SJSA1 (cell line): ENCODE measurements around the gene PAOX. TPM values are rescaled to one million over a fixed set of nuclear protein-coding genes. Genes with fewer than 3 reads are reported as not detected.

Experiments
- DNase-seq, 2 experiments: peaks; one replicate each; pipeline ENCODE4 v3.0.0-alpha.2; 2015 to 2020; ENCODE audit warnings: low spot score in 2 of 2, low read depth in 1 of 2
- H3K27ac ChIP-seq: fragments of 250-450 bp; sonication (Bioruptor Pico); 2 replicates; pipeline ENCODE4 v1.5.1; 2020; ENCODE audit warnings: mild to moderate bottlenecking, moderate library complexity
- H3K27me3 ChIP-seq: fragments of 250-450 bp; sonication (Bioruptor Pico); replicated peaks from 2 replicates; pipeline ENCODE4 v1.5.1; 2020; ENCODE audit warnings: mild to moderate bottlenecking, moderate library complexity
- H3K36me3 ChIP-seq: fragments of 250-450 bp; sonication (Bioruptor Pico); 2 replicates; pipeline ENCODE4 v1.5.1; 2020; ENCODE audit warnings: mild to moderate bottlenecking
- H3K4me1 ChIP-seq: fragments of 250-450 bp; sonication (Bioruptor Pico); replicated peaks from 2 replicates; pipeline ENCODE4 v1.6.1; 2021; ENCODE audit warnings: mild to moderate bottlenecking
- H3K4me3 ChIP-seq: fragments of 250-450 bp; sonication (Bioruptor Pico); 2 replicates; pipeline ENCODE4 v1.5.1; 2020; ENCODE audit warnings: mild to moderate bottlenecking
- H3K9me3 ChIP-seq: fragments of 250-450 bp; sonication (Bioruptor Pico); replicated peaks from 2 replicates; pipeline ENCODE4 v1.5.1; 2020; ENCODE audit warnings: mild to moderate bottlenecking
- total RNA-seq: library from RNA; depleted of rRNA; stranded (reverse); fragments of >200 nt; shearing (Covaris generic); gene quantifications from 2 replicates; pipeline ENCODE4 v1.2.3, GENCODE V29; 2014

Gene PAOX
- total RNA-seq, 1 experiment from 2014 or later = 8.7 TPM

- Histone ChIP-seq H3K4me3 (no peak overlapping the region), H3K4me1 (0 out of 2 replicates have a peak, but pooled peaks cover 4% of the 10 kb centered on the region), H3K27ac (no peak overlapping the region), H3K9me3 (peaks cover 6% of the 10 kb centered on the region; the same call in 1 of the 2 replicates), H3K27me3 (peaks cover 56% of the 10 kb centered on the region), H3K36me3 (no peaks in the 10 kb centered on the region)
- DNase-seq = no peak
Measured at GRCh38 chr10:133341983-133342382, 37.1 kb upstream of the PAOX start.

- 0 out of 2 replicates have a peak, but pooled peaks cover 4% of the 10 kb centered on the region for H3K4me1 ChIP-seq
- H3K4me3 ChIP-seq = no peak overlapping the region
- no peaks in the 10 kb centered on the region for H3K36me3 ChIP-seq
- peaks cover 48% of the 10 kb centered on the region for H3K27me3 ChIP-seq
- no peak for DNase-seq
- peaks cover 6% of the 10 kb centered on the region; the same call in 1 of the 2 replicates for H3K9me3 ChIP-seq
- H3K27ac ChIP-seq = no peak overlapping the region
Measured at GRCh38 chr10:133342942-133343341, 36.1 kb upstream of the PAOX start.

DNA sequence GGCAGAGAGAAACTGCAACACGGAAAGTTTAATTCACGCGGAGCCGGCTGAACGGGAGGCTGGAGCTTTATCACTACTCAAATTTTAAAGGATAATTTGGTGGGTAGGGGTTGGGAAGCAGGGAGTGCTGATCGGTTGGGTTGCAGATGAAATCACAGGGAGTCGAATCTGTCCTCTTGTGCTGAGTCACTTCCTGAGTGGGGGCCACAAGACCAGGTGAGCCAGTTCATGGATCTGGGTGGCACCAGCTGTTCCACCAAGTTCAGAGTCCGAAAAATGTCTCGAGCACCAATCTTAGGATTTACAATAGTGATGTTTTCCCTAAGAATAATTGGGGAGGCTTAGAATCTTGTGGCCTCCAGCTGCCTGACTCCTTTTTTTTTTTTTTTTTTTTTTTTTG, 35.5 kb upstream of the PAOX start:
- DNase-seq = no peak
- Histone ChIP-seq H3K36me3 (no peaks in the 10 kb centered on the region), H3K27ac (no peak overlapping the region), H3K4me3 (no peak overlapping the region), H3K27me3 (peaks cover 48% of the 10 kb centered on the region), H3K4me1 (0 out of 2 replicates have a peak, but pooled peaks cover 4% of the 10 kb centered on the region), H3K9me3 (peaks cover 3% of the 10 kb centered on the region; the same call in 1 of the 2 replicates)

- H3K27me3 ChIP-seq = peaks cover 48% of the 10 kb centered on the region
- H3K4me3 ChIP-seq = no peak overlapping the region
- no peak overlapping the region for H3K27ac ChIP-seq
- H3K9me3 ChIP-seq = peaks cover 3% of the 10 kb centered on the region; the same call in 1 of the 2 replicates
- no peaks in the 10 kb centered on the region for H3K36me3 ChIP-seq
- 0 out of 2 replicates have a peak, but pooled peaks cover 4% of the 10 kb centered on the region for H3K4me1 ChIP-seq
- no peak for DNase-seq
Measured at GRCh38 chr10:133344236-133344635, 34.8 kb upstream of the PAOX start.

GRCh38 chr10:133346413-133346812, 32.6 kb upstream of the PAOX start:
- DNase-seq = no peak
- no peak overlapping the region for H3K4me3 ChIP-seq
- no peaks in the 10 kb centered on the region for H3K36me3 ChIP-seq
- H3K27ac ChIP-seq = no peak overlapping the region
- peaks cover 34% of the 10 kb centered on the region for H3K27me3 ChIP-seq
- no peaks in the 10 kb centered on the region for H3K9me3 ChIP-seq
- no peaks in the 10 kb centered on the region for H3K4me1 ChIP-seq

- H3K4me3 ChIP-seq = no peak overlapping the region
- H3K27me3 ChIP-seq = peaks cover 21% of the 10 kb centered on the region; the same call in 1 of the 2 replicates
- no peak for DNase-seq
- no peaks in the 10 kb centered on the region for H3K9me3 ChIP-seq
- no peak overlapping the region for H3K27ac ChIP-seq
- H3K4me1 ChIP-seq = no peaks in the 10 kb centered on the region
- H3K36me3 ChIP-seq = no peaks in the 10 kb centered on the region
Measured at GRCh38 chr10:133347710-133348517, 31.1 kb upstream of the PAOX start.

DNA sequence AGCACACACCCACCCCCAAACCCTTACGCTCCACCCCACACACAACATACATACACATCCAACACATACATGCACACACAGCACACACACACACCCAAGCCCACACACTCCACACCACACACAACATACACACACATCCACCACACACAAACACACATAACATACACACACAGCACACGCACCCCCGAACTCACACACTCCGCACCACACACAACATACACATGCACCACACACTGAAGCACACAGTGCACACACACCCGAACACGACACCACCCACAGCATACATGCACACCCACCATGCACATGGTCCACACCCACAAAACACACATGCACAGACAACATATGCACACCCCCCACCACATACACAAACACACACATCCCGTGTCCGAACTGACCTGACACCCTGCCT, 29.9 kb upstream of the PAOX start:
- H3K4me3 ChIP-seq = no peak overlapping the region
- no peak overlapping the region for H3K27ac ChIP-seq
- H3K27me3 ChIP-seq = peaks cover 17% of the 10 kb centered on the region; the same call in 1 of the 2 replicates
- no peak for DNase-seq
- H3K9me3 ChIP-seq = no peaks in the 10 kb centered on the region
- H3K36me3 ChIP-seq = no peaks in the 10 kb centered on the region
- no peaks in the 10 kb centered on the region for H3K4me1 ChIP-seq

- Histone ChIP-seq H3K27me3 (peaks cover 17% of the 10 kb centered on the region; the same call in 1 of the 2 replicates), H3K9me3 (no peaks in the 10 kb centered on the region), H3K4me3 (no peak overlapping the region), H3K36me3 (no peaks in the 10 kb centered on the region), H3K4me1 (no peaks in the 10 kb centered on the region), H3K27ac (no peak overlapping the region)
- no peak for DNase-seq
Measured at GRCh38 chr10:133349577-133350011, 29.5 kb upstream of the PAOX start.

GRCh38 chr10:133350283-133350949, 28.6 kb upstream of the PAOX start:
- Histone ChIP-seq H3K27ac (no peak overlapping the region), H3K36me3 (no peaks in the 10 kb centered on the region), H3K4me1 (no peaks in the 10 kb centered on the region), H3K27me3 (peaks cover 17% of the 10 kb centered on the region; the same call in 1 of the 2 replicates), H3K9me3 (no peaks in the 10 kb centered on the region), H3K4me3 (no peak overlapping the region)
- no peak for DNase-seq

GRCh38 chr10:133350950-133351329, 28.1 kb upstream of the PAOX start:
- Histone ChIP-seq H3K36me3 (no peaks in the 10 kb centered on the region), H3K27me3 (peaks cover 12% of the 10 kb centered on the region; the same call in 1 of the 2 replicates), H3K4me3 (no peak overlapping the region), H3K27ac (no peak overlapping the region), H3K9me3 (no peaks in the 10 kb centered on the region), H3K4me1 (no peaks in the 10 kb centered on the region)
- DNase-seq = no peak

DNA sequence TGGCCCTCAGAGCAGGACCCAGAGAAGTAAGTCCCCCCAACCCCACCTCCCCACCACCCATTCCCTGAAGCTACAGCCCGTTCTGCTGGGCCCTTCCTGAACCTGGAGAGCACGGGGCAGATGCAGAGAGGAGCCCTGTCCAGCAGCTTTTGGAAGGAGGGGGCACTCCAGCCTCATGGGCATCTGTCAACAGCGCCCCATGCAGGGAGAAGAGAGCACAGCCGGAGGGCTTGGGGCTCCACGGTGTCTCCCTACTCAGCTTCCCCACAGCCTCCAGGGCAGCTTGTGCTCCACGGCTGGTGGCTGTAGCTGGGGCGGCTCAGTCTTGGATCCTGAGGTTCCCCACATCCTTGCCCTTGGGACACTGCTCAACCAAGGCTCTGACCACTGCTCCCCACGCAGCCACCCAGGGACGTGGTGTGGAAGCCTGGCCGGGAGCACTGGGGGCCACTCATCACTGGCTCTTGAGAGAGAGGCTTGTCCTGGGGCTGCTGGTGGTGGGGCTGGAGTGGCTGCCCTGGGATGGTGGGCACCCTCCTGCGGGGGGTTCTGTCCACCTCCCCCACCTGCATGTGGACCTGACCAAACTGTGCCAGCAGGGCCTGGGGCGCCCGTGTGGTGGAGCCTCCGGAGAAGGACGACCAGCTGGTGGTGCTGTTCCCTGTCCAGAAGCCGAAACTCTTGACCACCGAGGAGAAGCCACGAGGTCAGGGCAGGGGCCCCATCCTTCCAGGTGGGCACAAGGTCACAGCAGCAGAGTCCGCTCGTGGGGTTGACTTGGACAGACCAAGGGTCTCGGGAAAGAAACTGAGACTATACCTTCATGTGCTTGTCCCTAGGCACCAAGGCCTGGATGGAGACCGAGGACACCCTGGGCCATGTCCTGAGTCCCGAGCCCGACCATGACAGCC, 27.4 kb upstream of the PAOX start:
- H3K4me3 ChIP-seq = no peak overlapping the region
- H3K9me3 ChIP-seq = no peaks in the 10 kb centered on the region
- no peak for DNase-seq
- no peaks in the 10 kb centered on the region for H3K36me3 ChIP-seq
- H3K4me1 ChIP-seq = no peaks in the 10 kb centered on the region; the same call in 1 of the 2 replicates
- H3K27ac ChIP-seq = no peak overlapping the region
- 0 out of 2 replicates have a peak, but pooled peaks cover 8% of the 10 kb centered on the region for H3K27me3 ChIP-seq

DNA sequence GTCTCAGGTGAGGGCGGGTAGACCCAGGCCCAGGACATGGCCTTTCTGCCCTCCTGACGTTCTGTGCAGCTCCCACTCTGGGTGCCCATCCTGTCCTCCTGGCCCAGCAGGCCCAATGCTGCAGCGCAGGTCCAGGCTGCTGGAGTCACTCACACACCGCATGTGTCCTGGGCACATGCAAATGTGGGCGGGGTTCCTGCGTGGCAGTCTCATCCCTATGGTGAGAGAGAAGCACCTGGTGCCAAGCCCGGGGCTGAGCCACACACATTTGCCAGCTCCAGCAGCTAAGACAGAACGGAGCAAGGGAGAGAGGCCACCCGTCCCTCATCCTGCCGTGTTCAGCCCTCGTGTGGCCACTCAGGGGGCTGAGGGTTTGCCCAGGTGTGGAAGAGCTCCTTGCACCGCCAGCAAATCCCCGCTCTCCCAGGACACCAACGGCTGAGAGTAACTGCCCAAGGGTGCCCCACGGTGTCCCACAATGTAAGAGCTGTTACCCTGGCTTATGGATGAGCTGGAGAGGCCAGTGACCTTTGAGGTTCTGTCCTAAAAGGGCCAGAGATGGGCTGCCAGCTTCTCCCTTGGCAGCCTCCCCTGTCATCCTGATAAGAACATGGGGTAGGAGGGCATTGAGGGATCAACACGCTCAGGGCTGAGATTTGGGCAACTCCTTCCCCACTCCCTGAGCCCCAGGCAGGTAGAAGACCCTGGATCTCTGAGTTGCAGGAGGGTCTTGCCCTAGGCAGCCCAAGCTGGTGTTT, 25.7 kb upstream of the PAOX start:
- peaks cover 10% of the 10 kb centered on the region for H3K4me1 ChIP-seq
- no peaks in the 10 kb centered on the region for H3K36me3 ChIP-seq
- no peak overlapping the region for H3K4me3 ChIP-seq
- DNase-seq = no peak
- H3K27me3 ChIP-seq = 0 out of 2 replicates have a peak, but pooled peaks cover 5% of the 10 kb centered on the region
- H3K9me3 ChIP-seq = no peaks in the 10 kb centered on the region
- H3K27ac ChIP-seq = no peak overlapping the region
